HG02588 (cell line): ENCODE data around the gene CPPED1.
A peak's percentile ranks its signal among the peaks of the same experiment; 100 is the strongest.

Experiments used
- ATAC-seq: cut with Tn5 transposase; IDR thresholded peaks from one replicate; pipeline ENCODE4 v1.9.1; 2021; ENCODE audit warnings: mild to moderate bottlenecking, moderate library complexity; ENCODE audit not compliant: unreplicated experiment

The CPPED1 gene

GRCh38 chr16:12613131-12613991 lies 190.3 kb downstream of the CPPED1 start:
- peak; percentile 69 for ATAC-seq

GRCh38 chr16:12612598-12613101 lies 191.0 kb downstream of the CPPED1 start:
- no peak for ATAC-seq

GRCh38 chr16:12611916-12612597 lies 191.6 kb downstream of the CPPED1 start:
- ATAC-seq = no peak

GRCh38 chr16:12611006-12611477 lies 192.6 kb downstream of the CPPED1 start:
- ATAC-seq = no peak

GRCh38 chr16:12609937-12610699 lies 193.6 kb downstream of the CPPED1 start:
- no peak for ATAC-seq
